K562 (cell line): ENCODE data around the gene UBN2. TPM values are rescaled to one million over a fixed set of nuclear protein-coding genes. Genes with fewer than 3 reads are reported as not detected.

Experiments
- C11orf30 ChIP-seq: fragments of 450-650 bp; IDR thresholded peaks from 2 replicates; pipeline ENCODE4 v1.6.1; 2016; ENCODE audit warnings: low read depth, mild to moderate bottlenecking
- CLOCK ChIP-seq: fragments of 250-450 bp; sonication (Bioruptor Pico); IDR thresholded peaks from 2 replicates; pipeline ENCODE4 v1.4.0; 2020; ENCODE audit warnings: mild to moderate bottlenecking, moderate library complexity, borderline replicate concordance
- ETV1 ChIP-seq: fragments of 450-650 bp; conservative IDR thresholded peaks from 2 replicates; pipeline ENCODE4 v1.6.1; 2016; ENCODE audit warnings: missing genetic modification characterization, control low read depth, low read depth, missing compliant biosample characterization
- GTF2B ChIP-seq: IDR thresholded peaks from 2 replicates; pipeline ENCODE4 v1.6.1; 2011; ENCODE audit not compliant: insufficient read length; ENCODE audit errors: extremely low read depth
- NBN ChIP-seq: fragments of 450-650 bp; IDR thresholded peaks from 2 replicates; pipeline ENCODE4 v1.6.1; 2016; ENCODE audit warnings: low read depth, mild to moderate bottlenecking
- NCOA4 ChIP-seq: fragments of 450-650 bp; IDR thresholded peaks from 2 replicates; pipeline ENCODE4 v1.6.1; 2018; ENCODE audit warnings: mild to moderate bottlenecking; ENCODE audit not compliant: partially characterized antibody
- RBBP5 ChIP-seq: fragments of 200-600 bp; sonication (generic); IDR thresholded peaks from 2 replicates; pipeline ENCODE4 v1.6.1; 2012; ENCODE audit warnings: borderline replicate concordance, mild to moderate bottlenecking, low read length, control low read depth, inconsistent platforms; ENCODE audit not compliant: insufficient read depth, poor library complexity, severe bottlenecking
- RBFOX2 ChIP-seq: fragments of 200-400 bp; formaldehyde crosslinking; IDR thresholded peaks from 2 replicates; pipeline ENCODE4 v1.6.1; 2017; ENCODE audit warnings: low read depth, mild to moderate bottlenecking, low read length, moderate library complexity
- ZFP1 ChIP-seq: fragments of 450-650 bp; formaldehyde crosslinking; IDR thresholded peaks from 2 replicates; pipeline ENCODE4 v1.4.0; 2020; ENCODE audit warnings: mild to moderate bottlenecking, mixed read lengths
- polyA plus RNA-seq, 8 experiments: library from polyadenylated mRNA; depleted of rRNA in 4 of 8; stranded (reverse) in 5 of 8; unstranded in 3 of 8; fragments of >200 nt; fragmentation: Nextera tagmentation in 2 of 8; fragmentation: Illumina TruSeq in 1 of 8; extraction: Ambion mirVana in 2 of 8; extraction: Trizol in 1 of 8; gene quantifications; 2 replicates each; pipeline versions ENCODE4 v1.2.1 to v1.2.3, GENCODE V29; 2011 to 2014; ENCODE audit warnings: inconsistent platforms in 1 of 8, missing spikeins in 1 of 8
- total RNA-seq, 7 experiments: library from RNA; depleted of rRNA in 6 of 7; stranded (reverse); fragments of >200 nt in 6 of 7; fragmentation: Illumina TruSeq in 2 of 7; extraction: Trizol in 2 of 7; gene quantifications; 2 replicates each; pipeline versions ENCODE4 v1.2.1 to v1.2.3, GENCODE V29; 2011 to 2021; ENCODE audit warnings: low replicate concordance in 1 of 7
- TF ChIP-seq, protein P1 (sequence below): fragments of 450-650 bp; IDR thresholded peaks from 2 replicates; pipeline ENCODE4 v1.6.1; 2018; ENCODE audit not compliant: partially characterized antibody
- TF ChIP-seq, protein P2 (sequence below): fragments of 200-800 bp; sonication (Bioruptor generic); IDR thresholded peaks from 2 replicates; pipeline ENCODE4 v1.6.1; 2017; ENCODE audit warnings: missing genetic modification characterization, missing compliant biosample characterization
- TF ChIP-seq, protein P3 (sequence below): sonication (generic); formaldehyde crosslinking; IDR thresholded peaks from 2 replicates; pipeline ENCODE4 v1.4.0; 2020; ENCODE audit warnings: mild to moderate bottlenecking, missing genetic modification reagents
- TF ChIP-seq, protein P4 (sequence below): fragments of 450-650 bp; IDR thresholded peaks from 2 replicates; pipeline ENCODE4 v1.6.1; 2018; ENCODE audit warnings: mild to moderate bottlenecking, low read depth; ENCODE audit not compliant: partially characterized antibody

Gene UBN2
- total and polyA plus RNA-seq, 9 of the 15 experiments (the other 6 are each of a cell fraction or from before 2014, with no cell fraction given) = 1.2 to 19.5 (median 9.9) TPM

DNA sequence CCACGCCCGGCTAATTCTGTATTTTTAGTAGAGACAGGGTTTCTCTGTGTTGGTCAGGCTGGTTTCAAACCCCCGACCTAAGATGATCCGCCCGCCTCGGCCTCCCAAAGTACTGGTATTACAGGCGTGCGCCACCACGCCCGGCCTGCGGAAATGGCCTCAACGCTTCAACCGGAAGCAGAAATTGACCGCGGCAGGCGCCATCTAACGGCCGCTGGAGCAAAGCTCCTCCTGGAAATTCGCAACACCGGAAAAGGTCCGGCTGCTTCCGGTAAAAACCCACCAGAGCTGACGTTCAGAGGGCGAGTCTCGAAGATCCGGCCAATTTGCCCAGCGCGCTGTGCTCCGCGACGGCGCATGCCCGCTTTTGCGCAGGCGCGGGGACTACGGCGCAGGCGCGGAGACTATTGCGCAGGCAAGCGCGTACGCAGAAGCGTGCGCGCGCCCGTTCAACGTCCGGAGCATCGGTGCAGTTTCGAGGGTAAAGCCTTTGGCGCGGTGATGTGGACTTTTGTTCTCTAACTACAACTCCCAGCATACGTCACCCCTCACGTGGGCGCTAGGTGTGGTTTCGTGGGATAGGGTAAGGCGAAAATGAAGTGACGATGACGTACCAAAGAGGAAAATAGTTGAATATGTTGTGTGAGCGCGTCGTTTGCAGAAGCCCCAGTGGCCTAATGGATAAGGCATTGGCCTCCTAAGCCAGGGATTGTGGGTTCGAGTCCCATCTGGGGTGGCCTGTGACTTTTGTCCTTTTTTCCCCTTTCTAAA, 109.2 kb downstream of the UBN2 start (continued):
- TF ChIP-seq ZFP1 = no peak
- no peak for TF ChIP-seq GTF2B
- peak; percentile 80 for TF ChIP-seq C11orf30
- TF ChIP-seq, protein P1, sequence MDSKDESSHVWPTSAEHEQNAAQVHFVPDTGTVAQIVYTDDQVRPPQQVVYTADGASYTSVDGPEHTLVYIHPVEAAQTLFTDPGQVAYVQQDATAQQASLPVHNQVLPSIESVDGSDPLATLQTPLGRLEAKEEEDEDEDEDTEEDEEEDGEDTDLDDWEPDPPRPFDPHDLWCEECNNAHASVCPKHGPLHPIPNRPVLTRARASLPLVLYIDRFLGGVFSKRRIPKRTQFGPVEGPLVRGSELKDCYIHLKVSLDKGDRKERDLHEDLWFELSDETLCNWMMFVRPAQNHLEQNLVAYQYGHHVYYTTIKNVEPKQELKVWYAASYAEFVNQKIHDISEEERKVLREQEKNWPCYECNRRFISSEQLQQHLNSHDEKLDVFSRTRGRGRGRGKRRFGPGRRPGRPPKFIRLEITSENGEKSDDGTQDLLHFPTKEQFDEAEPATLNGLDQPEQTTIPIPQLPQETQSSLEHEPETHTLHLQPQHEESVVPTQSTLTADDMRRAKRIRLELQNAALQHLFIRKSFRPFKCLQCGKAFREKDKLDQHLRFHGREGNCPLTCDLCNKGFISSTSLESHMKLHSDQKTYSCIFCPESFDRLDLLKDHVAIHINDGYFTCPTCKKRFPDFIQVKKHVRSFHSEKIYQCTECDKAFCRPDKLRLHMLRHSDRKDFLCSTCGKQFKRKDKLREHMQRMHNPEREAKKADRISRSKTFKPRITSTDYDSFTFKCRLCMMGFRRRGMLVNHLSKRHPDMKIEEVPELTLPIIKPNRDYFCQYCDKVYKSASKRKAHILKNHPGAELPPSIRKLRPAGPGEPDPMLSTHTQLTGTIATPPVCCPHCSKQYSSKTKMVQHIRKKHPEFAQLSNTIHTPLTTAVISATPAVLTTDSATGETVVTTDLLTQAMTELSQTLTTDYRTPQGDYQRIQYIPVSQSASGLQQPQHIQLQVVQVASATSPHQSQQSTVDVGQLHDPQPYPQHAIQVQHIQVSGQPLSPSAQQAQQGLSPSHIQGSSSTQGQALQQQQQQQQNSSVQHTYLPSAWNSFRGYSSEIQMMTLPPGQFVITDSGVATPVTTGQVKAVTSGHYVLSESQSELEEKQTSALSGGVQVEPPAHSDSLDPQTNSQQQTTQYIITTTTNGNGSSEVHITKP = no peak
- TF ChIP-seq NCOA4 = no peak
- TF ChIP-seq, protein P2, sequence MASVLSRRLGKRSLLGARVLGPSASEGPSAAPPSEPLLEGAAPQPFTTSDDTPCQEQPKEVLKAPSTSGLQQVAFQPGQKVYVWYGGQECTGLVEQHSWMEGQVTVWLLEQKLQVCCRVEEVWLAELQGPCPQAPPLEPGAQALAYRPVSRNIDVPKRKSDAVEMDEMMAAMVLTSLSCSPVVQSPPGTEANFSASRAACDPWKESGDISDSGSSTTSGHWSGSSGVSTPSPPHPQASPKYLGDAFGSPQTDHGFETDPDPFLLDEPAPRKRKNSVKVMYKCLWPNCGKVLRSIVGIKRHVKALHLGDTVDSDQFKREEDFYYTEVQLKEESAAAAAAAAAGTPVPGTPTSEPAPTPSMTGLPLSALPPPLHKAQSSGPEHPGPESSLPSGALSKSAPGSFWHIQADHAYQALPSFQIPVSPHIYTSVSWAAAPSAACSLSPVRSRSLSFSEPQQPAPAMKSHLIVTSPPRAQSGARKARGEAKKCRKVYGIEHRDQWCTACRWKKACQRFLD (CRISPR knock-in tag) = no peak; the same call in 1 of the 2 replicates
- TF ChIP-seq, protein P3, sequence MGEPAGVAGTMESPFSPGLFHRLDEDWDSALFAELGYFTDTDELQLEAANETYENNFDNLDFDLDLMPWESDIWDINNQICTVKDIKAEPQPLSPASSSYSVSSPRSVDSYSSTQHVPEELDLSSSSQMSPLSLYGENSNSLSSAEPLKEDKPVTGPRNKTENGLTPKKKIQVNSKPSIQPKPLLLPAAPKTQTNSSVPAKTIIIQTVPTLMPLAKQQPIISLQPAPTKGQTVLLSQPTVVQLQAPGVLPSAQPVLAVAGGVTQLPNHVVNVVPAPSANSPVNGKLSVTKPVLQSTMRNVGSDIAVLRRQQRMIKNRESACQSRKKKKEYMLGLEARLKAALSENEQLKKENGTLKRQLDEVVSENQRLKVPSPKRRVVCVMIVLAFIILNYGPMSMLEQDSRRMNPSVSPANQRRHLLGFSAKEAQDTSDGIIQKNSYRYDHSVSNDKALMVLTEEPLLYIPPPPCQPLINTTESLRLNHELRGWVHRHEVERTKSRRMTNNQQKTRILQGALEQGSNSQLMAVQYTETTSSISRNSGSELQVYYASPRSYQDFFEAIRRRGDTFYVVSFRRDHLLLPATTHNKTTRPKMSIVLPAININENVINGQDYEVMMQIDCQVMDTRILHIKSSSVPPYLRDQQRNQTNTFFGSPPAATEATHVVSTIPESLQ (CRISPR knock-in tag) = peak; percentile 97
- TF ChIP-seq CLOCK = no peak
- TF ChIP-seq RBFOX2 = peak; percentile 89
- TF ChIP-seq, protein P4, sequence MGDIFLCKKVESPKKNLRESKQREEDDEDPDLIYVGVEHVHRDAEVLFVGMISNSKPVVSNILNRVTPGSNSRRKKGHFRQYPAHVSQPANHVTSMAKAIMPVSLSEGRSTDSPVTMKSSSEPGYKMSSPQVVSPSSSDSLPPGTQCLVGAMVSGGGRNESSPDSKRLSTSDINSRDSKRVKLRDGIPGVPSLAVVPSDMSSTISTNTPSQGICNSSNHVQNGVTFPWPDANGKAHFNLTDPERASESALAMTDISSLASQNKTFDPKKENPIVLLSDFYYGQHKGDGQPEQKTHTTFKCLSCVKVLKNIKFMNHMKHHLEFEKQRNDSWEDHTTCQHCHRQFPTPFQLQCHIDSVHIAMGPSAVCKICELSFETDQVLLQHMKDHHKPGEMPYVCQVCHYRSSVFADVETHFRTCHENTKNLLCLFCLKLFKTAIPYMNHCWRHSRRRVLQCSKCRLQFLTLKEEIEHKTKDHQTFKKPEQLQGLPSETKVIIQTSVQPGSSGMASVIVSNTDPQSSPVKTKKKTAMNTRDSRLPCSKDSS = peak; percentile 92
- TF ChIP-seq NBN = peak; percentile 77
- peak; percentile 100 for TF ChIP-seq ETV1 (tag)
- peak; percentile 100 for TF ChIP-seq RBBP5
